HG02938 (cell line): ENCODE results near the gene SLC22A4.
A peak's percentile ranks its signal among the peaks of the same experiment; 100 is the strongest.

Experiments
- ATAC-seq: cut with Tn5 transposase; IDR thresholded peaks from one replicate; pipeline ENCODE4 v1.9.1; 2021; ENCODE audit warnings: mild to moderate bottlenecking, moderate library complexity; ENCODE audit not compliant: unreplicated experiment

Gene SLC22A4

GRCh38 chr5:132273631-132274030 is 20.6 kb upstream of the SLC22A4 start:
- ATAC-seq, result no peak

- no peak for ATAC-seq
Observed at GRCh38 chr5:132274050-132274792, 20.0 kb upstream of the SLC22A4 start.

- no peak for ATAC-seq
Observed at GRCh38 chr5:132275367-132276220, 18.6 kb upstream of the SLC22A4 start.

GRCh38 chr5:132277256-132277655 is 16.9 kb upstream of the SLC22A4 start:
- ATAC-seq, result no peak

- no peak for ATAC-seq
Observed at GRCh38 chr5:132277971-132278853, 16.0 kb upstream of the SLC22A4 start.

GRCh38 chr5:132279801-132280200 is 14.4 kb upstream of the SLC22A4 start:
- ATAC-seq, result no peak

- no peak for ATAC-seq
Observed at GRCh38 chr5:132280371-132281240, 13.6 kb upstream of the SLC22A4 start.

- ATAC-seq, result no peak
Observed at GRCh38 chr5:132281856-132282614, 12.2 kb upstream of the SLC22A4 start.

GRCh38 chr5:132283423-132284043 is 10.7 kb upstream of the SLC22A4 start:
- no peak for ATAC-seq

- ATAC-seq, result no peak
Observed at GRCh38 chr5:132289097-132289496, 5.1 kb upstream of the SLC22A4 start.

- no peak for ATAC-seq
Observed at GRCh38 chr5:132291026-132291425, 3.2 kb upstream of the SLC22A4 start.

GRCh38 chr5:132293066-132293991 is 865 bp upstream of the SLC22A4 start:
- ATAC-seq, result peak; percentile 34

GRCh38 chr5:132294728-132295504 is 722 bp downstream of the SLC22A4 start:
- ATAC-seq, result peak; percentile 9

- no peak for ATAC-seq
Observed at GRCh38 chr5:132295505-132296411, 1.6 kb downstream of the SLC22A4 start.

- no peak for ATAC-seq
Observed at GRCh38 chr5:132296412-132297016, 2.3 kb downstream of the SLC22A4 start.
